NCI-H187 (cell line): ENCODE data around the gene THSD1.
"Not testable (repeated sequence)": the region's sequence is repeated elsewhere in the genome, so short reads cannot be mapped to it uniquely, and the experiment has no call there.

Experiments
- DNase-seq, 2 experiments: peaks; one replicate each; lab custom pipeline; 2025; lab: John Stamatoyannopoulos, UW

Gene THSD1

GRCh38 chr13:52411629-52412028 lies 5.7 kb upstream of the THSD1 start:
- DNase-seq = no peak

GRCh38 chr13:52408071-52408658 lies 2.2 kb upstream of the THSD1 start:
- DNase-seq = not testable (repeated sequence)

GRCh38 chr13:52407436-52407835 lies 1.5 kb upstream of the THSD1 start:
- not testable (repeated sequence) for DNase-seq

- DNase-seq = no peak
Measured at GRCh38 chr13:52406629-52407028, 657 bp upstream of the THSD1 start.

GRCh38 chr13:52405369-52405766 lies 604 bp downstream of the THSD1 start:
- DNase-seq = no peak

- DNase-seq = no peak
Measured at GRCh38 chr13:52399708-52400107, 6.3 kb downstream of the THSD1 start.

GRCh38 chr13:52399046-52399445 lies 6.9 kb downstream of the THSD1 start:
- no peak for DNase-seq

GRCh38 chr13:52395704-52396103 lies 10.3 kb downstream of the THSD1 start:
- DNase-seq = no peak

GRCh38 chr13:52394586-52394985 lies 11.4 kb downstream of the THSD1 start:
- DNase-seq = no peak

GRCh38 chr13:52393572-52394357 lies 12.2 kb downstream of the THSD1 start:
- DNase-seq = no peak

GRCh38 chr13:52387721-52388120 lies 18.3 kb downstream of the THSD1 start:
- DNase-seq = no peak

- DNase-seq = no peak
Measured at GRCh38 chr13:52385870-52386269, 20.1 kb downstream of the THSD1 start.

- no peak for DNase-seq
Measured at GRCh38 chr13:52383366-52383765, 22.6 kb downstream of the THSD1 start.

GRCh38 chr13:52378312-52378711 lies 27.7 kb downstream of the THSD1 start:
- DNase-seq = no peak

- DNase-seq = no peak
Measured at GRCh38 chr13:52377898-52378297, 28.1 kb downstream of the THSD1 start.

- DNase-seq = no peak
Measured at GRCh38 chr13:52374873-52375411, 31.0 kb downstream of the THSD1 start.

- no peak for DNase-seq
Measured at GRCh38 chr13:52374389-52374788, 31.6 kb downstream of the THSD1 start.

GRCh38 chr13:52373277-52373676 lies 32.7 kb downstream of the THSD1 start:
- not testable (repeated sequence) for DNase-seq

- no peak for DNase-seq
Measured at GRCh38 chr13:52371736-52372247, 34.2 kb downstream of the THSD1 start.

GRCh38 chr13:52366291-52366690 lies 39.7 kb downstream of the THSD1 start:
- DNase-seq = no peak

GRCh38 chr13:52362169-52362887 lies 43.6 kb downstream of the THSD1 start:
- DNase-seq = not testable (repeated sequence)

- no peak for DNase-seq
Measured at GRCh38 chr13:52361225-52361624, 44.7 kb downstream of the THSD1 start.

GRCh38 chr13:52359534-52359933 lies 46.4 kb downstream of the THSD1 start:
- no peak for DNase-seq
